Left ventricle myocardium inferior (tissue), 1 donor: ENCODE measurements around the gene RAI1. TPM values are rescaled to one million over a fixed set of nuclear protein-coding genes. Genes with fewer than 3 reads are reported as not detected.
"Not testable (repeated sequence)": the region's sequence is repeated elsewhere in the genome, so short reads cannot be mapped to it uniquely, and the experiment has no call there.

Experiments used
- DNase-seq: peaks from one replicate; pipeline ENCODE4 v3.0.0-alpha.2; 2020
- H3K27ac ChIP-seq: fragments of 200-600 bp; replicated peaks from 2 replicates; pipeline ENCODE4 v1.8.0; 2021
- H3K27me3 ChIP-seq: fragments of 200-600 bp; 2 replicates; pipeline ENCODE4 v1.8.0; 2021; ENCODE audit warnings: low read depth
- H3K36me3 ChIP-seq: fragments of 200-600 bp; 2 replicates; pipeline ENCODE4 v1.8.0; 2021
- H3K4me1 ChIP-seq: fragments of 200-600 bp; 2 replicates; pipeline ENCODE4 v1.8.0; 2021
- H3K4me3 ChIP-seq: fragments of 200-600 bp; 2 replicates; pipeline ENCODE4 v1.8.0; 2021; ENCODE audit warnings: mild to moderate bottlenecking, moderate library complexity
- H3K9me3 ChIP-seq: fragments of 200-600 bp; replicated peaks from 2 replicates; pipeline ENCODE4 v1.8.0; 2021
- CTCF ChIP-seq: fragments of 200-600 bp; IDR thresholded peaks from 2 replicates; pipeline ENCODE4 v1.8.0; 2021; ENCODE audit warnings: antibody characterized with exemption, mild to moderate bottlenecking, borderline replicate concordance
- intact Hi-C: fragments of 100-400 bp; cut with micrococcal nuclease; formaldehyde crosslinking; loops from one replicate; pipeline ENCODE4 v1.11.0; 2022
- total RNA-seq: library from RNA; stranded (reverse); fragmentation: NEBNext Ultra II Directional; extraction: Animal tissue kit (Norgen Biotek cat#: 25700); gene quantifications from one replicate; pipeline ENCODE4 v1.2.1, GENCODE V29; 2021
- donor health status: DM: no; HTN: yes; CAD: no; lungs with severe emphysema.

Gene RAI1
- total RNA-seq, 1 donor from 2014 or later = 22.5 TPM

GRCh38 chr17:17806035-17806434, 124.8 kb downstream of the RAI1 start:
- no peaks in the 10 kb centered on the region for H3K27me3 ChIP-seq
- peak overlapping the region; percentile 85 for H3K27ac ChIP-seq
- no peaks in the 10 kb centered on the region for H3K9me3 ChIP-seq
- DNase-seq = no peak
- peaks cover 53% of the 10 kb centered on the region for H3K4me1 ChIP-seq
- intact Hi-C loops = no loop called here
- H3K4me3 ChIP-seq = no peak overlapping the region
- TF ChIP-seq CTCF = no peak
- H3K36me3 ChIP-seq = peaks cover 23% of the 10 kb centered on the region

GRCh38 chr17:17806611-17807274, 125.5 kb downstream of the RAI1 start:
- Histone ChIP-seq H3K9me3 (no peaks in the 10 kb centered on the region), H3K4me1 (peaks cover 60% of the 10 kb centered on the region), H3K4me3 (no peak overlapping the region), H3K36me3 (peaks cover 18% of the 10 kb centered on the region), H3K27ac (peak overlapping the region; percentile 85), H3K27me3 (no peaks in the 10 kb centered on the region)
- no peak for TF ChIP-seq CTCF
- intact Hi-C loops = no loop called here
- DNase-seq = no peak

GRCh38 chr17:17807440-17807839, 126.2 kb downstream of the RAI1 start:
- Histone ChIP-seq H3K9me3 (no peaks in the 10 kb centered on the region), H3K4me3 (no peak overlapping the region), H3K27ac (peak overlapping the region; percentile 54), H3K4me1 (peaks cover 67% of the 10 kb centered on the region), H3K36me3 (peaks cover 12% of the 10 kb centered on the region), H3K27me3 (no peaks in the 10 kb centered on the region)
- TF ChIP-seq CTCF = no peak
- intact Hi-C loops = no loop called here
- DNase-seq = no peak

- H3K27me3 ChIP-seq, DNase-seq, H3K4me3 ChIP-seq, intact Hi-C loops, H3K9me3 ChIP-seq: not testable (repeated sequence)
- Histone ChIP-seq H3K4me1 (peaks cover 75% of the 10 kb centered on the region), H3K36me3 (peaks cover 19% of the 10 kb centered on the region), H3K27ac (peak overlapping the region; percentile 54)
Observed at GRCh38 chr17:17808200-17808599, 126.9 kb downstream of the RAI1 start.

GRCh38 chr17:17808706-17809432, 127.6 kb downstream of the RAI1 start:
- Histone ChIP-seq H3K27ac (peak overlapping the region; percentile 3), H3K4me3 (no peak overlapping the region), H3K36me3 (peaks cover 23% of the 10 kb centered on the region), H3K9me3 (no peaks in the 10 kb centered on the region), H3K27me3 (no peaks in the 10 kb centered on the region), H3K4me1 (peaks cover 81% of the 10 kb centered on the region)
- no peak for DNase-seq
- intact Hi-C loops = no loop called here
- no peak for TF ChIP-seq CTCF

- Histone ChIP-seq H3K4me1 (peaks cover 89% of the 10 kb centered on the region), H3K27ac (peak overlapping the region; percentile 83), H3K36me3 (peaks cover 23% of the 10 kb centered on the region), H3K4me3 (peak overlapping the region; percentile 54), H3K27me3 (no peaks in the 10 kb centered on the region), H3K9me3 (no peaks in the 10 kb centered on the region)
- DNase-seq = no peak
- intact Hi-C loops = loop anchor here (5.0 kb wide), 1 partner anchor 108 kb away; no protein-coding TSS in a partner anchor
- TF ChIP-seq CTCF = no peak
Observed at GRCh38 chr17:17809531-17810083, 128.3 kb downstream of the RAI1 start.
